Stimulated activated CD8-positive, alpha-beta memory T cell treated with anti-CD3 and anti-CD28 coated beads, Interleukin-4, amount 100 ng/mL, for 4 hours (primary cell): ENCODE measurements around the gene IFIT2.
"Not testable (repeated sequence)": the region's sequence is repeated elsewhere in the genome, so short reads cannot be mapped to it uniquely, and the experiment has no call there.

Experiments used
- DNase-seq, 2 donors: peaks; one replicate each; pipeline ENCODE4 v3.0.0-alpha.2; 2020; ENCODE audit warnings: low read depth in 2 of 2, low spot score in 1 of 2

The IFIT2 gene, protein sequence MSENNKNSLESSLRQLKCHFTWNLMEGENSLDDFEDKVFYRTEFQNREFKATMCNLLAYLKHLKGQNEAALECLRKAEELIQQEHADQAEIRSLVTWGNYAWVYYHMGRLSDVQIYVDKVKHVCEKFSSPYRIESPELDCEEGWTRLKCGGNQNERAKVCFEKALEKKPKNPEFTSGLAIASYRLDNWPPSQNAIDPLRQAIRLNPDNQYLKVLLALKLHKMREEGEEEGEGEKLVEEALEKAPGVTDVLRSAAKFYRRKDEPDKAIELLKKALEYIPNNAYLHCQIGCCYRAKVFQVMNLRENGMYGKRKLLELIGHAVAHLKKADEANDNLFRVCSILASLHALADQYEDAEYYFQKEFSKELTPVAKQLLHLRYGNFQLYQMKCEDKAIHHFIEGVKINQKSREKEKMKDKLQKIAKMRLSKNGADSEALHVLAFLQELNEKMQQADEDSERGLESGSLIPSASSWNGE

DNA sequence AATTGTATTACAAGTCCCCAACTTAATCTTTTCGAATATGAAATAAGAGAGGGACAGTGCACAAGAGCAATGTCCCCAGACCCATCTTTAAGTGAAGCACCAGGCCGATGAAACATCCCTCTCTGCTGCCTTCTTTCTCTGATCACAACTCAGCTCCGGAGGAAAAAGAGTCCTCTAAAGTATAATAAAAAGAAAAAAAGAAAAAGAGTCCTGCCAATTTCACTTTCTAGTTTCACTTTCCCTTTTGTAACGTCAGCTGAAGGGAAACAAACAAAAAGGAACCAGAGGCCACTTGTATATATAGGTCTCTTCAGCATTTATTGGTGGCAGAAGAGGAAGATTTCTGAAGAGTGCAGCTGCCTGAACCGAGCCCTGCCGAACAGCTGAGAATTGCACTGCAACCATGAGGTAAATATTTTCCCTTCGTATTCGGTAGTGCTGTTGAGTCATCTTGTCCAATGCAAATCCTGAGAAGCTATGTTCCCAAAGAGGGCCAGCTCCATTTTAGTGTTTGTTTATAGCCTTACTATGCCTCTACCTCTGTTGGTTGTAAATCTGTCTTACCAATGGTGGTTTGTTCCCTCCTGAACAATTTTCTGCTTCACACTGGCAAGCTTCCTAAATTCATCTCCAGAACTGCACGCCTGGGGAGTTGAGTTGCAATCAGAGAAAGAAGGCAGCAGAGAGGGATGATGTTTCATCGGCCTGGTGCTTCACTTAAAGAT lies at the start of gene IFIT2:
IFIT2 (plus strand) TSS at position 326 of the 725 bp plus-strand sequence; CDS start at position 404, 78 bp downstream.
- no peak for DNase-seq

DNA sequence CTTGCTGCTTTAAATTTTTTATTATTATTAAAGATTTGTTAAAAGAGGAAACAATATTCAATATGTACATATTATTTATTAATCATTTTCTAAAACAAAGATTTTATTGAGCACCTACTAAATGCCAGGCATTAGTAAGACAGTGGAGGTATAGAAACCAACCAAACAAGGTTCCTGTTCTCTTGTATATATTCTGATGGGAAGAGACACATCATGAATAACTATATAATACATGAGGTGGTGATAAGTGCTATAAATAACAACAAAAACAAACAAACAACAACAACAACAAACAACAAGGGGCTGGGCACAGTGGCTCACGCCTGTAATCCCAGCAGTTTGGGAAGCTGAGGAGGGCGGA lies 49.6 kb upstream of the IFIT2 start:
- DNase-seq, result no peak

DNA sequence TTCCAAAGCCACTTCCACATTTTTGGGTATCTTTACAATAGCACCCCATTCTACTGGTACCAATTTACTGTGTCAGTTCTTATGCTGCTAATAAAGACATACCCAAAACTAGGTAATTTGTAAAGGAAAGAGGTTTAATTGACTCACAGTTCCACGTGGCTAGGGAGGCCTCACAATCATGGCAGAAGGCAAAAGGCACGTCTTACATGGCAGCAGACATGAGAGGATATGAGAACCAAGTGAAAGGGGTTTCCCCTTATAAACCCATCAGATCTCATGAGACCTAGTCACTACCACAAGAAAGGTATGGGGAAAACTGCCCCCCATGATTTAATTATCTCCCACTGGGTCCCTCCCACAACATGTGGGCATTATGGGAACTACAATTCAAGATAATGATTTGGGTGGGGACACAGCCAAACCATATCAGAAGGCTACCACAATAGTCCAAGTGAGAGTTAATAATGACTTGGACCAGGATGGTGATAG lies 46.7 kb upstream of the IFIT2 start:
- DNase-seq, result not testable (repeated sequence)

DNA sequence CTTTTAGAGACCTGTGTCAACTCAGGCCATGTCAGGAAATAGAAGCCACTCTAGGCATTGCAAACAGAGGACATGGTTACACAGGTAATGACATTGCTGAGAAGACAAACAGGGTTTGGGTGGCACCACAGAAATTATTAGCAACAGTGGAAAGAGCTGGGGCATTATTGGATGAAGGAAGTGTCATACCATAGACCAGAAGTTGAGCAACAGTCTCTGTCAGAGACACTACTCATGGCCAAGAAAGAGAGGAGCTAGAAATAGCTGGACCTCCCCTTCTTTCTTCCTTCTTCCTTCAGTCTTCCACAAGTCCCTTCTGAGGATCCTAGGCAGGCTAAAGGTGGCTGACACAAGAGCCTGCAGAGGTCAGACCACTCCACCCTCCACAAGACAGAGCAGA lies 46.1 kb upstream of the IFIT2 start:
- no peak for DNase-seq

DNA sequence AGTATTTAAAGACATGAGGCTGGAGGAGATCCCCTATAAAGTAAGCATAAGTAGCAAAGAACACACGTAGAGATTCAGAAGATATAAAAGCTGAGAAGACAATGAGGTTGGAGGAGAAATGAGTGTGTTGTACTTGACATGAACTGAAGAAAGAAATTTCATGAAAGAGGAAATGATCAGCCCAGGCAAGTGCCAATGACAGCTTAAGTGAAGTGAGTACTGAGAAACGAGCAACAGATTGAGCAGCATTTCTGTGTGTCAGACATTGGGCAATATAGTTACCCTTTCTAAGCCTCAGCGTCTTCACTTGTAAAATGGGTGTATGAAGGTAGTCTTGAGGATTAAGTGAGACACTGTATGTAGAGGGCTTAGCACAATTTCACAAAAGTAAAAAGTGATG lies 45.5 kb upstream of the IFIT2 start:
- DNase-seq, result no peak

DNA sequence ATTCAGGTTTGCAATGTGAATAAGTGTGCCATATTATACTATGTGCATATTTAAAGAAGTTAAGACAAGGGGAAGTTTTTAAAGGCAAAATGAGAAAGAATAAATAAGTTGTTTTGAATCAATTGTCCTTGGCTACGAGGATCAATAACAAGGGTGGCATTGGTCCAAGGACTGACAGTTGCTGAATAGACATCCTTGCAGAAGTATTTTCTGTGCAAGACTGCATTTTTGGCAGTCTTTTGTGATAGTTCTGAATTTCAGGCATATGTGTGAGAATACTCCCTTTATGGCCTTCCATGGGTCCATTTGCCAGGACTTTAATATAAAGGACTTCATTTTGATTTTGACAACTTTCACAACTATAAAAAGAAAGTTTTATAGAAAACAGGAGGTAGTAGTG lies 44.9 kb upstream of the IFIT2 start:
- DNase-seq, result no peak

DNA sequence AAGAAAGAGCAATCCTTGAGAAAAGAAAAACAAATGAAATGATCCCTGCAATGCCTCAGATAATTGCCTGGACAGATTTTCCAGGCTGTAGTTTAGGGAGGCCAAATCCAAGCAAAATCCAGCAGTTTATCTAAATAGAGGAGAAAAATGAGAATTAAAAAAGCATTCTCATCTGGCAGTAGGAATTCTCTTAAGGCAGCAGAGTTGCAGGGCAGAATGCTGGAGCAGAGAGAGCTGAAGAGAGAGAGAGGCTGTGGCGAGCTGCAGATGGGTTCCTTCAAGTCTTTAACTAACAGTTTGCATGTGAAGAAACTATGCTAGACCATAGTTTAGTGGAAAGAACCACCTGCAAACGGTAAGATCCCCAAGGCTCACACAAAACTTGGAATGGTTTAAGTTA lies 44.3 kb upstream of the IFIT2 start:
- DNase-seq, result no peak

DNA sequence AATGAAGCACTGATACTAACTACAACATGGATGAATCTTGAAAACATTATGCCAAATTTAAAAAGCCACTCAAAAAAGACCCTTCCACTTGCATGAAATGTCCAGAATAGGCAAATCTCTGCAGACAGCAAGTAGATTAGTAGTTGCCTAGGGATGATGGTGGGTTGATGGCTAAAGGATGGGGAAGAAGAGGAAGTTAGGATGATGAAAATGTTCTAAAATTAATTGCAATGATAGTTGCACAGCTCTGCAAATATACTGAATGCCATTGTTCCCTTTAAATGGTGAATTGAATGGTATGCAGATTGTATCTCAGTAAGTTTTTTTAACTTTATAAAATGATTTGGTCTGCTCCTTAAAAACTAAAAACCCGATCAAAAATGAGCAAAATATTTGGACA lies 43.0 kb upstream of the IFIT2 start:
- DNase-seq, result no peak

DNA sequence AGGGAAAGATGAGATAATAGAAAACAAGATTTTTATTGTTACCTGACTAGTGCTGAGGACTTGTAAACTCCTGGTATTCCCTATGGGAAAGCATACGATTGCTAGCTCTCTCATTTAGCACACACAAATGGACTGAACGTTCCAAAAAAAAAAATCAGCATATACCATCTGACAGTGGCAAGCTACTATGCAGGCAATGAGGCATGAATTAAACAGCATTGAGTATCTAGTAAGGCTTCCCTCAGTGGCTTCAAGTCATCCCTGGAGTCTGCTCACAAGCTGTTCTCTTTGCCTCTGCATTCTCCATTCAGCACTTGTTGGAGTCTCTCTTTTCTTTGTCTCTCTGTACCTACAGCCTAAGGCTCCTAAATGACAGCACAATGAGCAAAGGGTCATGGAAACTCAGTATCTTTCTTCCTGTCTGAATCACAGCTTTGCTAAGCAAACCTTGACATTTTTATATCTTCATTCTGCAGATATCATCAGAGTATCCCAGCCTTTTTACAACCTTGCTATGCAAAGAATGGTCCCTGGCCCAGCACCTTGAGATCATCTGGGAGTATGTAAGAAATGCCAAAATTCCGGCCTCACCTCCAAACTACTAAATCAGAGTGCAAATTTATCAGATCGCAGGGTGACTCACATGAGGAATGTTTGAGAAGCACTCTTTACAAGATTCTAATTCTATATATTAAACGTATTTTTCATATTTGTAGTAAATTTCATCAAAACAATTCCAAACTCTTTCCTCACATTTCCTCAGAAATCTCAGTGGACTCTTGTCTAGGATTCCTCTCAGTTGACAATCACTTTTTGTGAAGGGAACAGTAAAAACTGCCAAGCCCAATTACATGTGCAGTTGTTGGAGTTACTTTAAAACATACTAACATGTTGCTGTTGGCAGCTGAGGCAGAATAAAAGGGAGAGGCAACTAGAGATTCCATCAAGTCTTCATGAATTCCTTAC lies 39.5 kb upstream of the IFIT2 start:
- DNase-seq, result no peak

DNA sequence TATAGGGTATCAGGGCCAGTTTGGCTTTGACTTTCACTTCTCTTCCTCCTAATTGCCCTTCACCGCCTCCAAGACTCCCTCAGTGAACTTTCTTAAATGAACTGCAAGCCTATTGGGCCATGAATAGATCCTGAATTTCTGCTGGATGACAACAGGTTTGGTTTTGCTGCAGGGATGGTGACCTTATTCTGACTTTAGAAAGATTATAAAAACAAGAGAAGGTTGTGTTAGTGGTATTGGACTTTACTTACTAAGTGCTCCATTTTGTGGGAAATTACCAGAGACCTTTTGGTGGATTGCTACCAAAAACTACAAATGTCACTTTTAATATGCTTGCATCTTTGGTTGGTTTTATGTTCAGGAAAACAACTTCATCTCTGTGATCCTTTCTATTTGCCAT lies 38.8 kb upstream of the IFIT2 start:
- DNase-seq, result no peak

DNA sequence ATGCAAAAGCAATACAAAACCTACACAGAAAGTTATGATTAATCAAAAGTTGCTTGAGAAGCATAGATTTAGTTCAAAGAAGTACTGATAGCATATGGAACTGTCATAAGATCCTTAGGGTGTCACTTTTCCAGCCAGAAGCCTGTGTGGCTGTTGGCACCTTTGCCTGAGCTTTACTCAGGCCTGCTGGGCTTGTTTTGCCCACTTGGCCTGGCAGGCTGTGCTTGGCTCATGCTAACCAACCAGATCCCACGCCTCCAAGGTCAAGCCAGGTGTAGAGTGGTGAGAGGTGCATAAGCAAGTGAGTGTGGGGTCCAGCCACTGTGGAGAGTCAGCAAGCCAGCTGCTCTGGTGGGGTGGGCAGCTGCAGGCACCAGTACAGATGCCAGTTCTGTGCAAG lies 38.3 kb upstream of the IFIT2 start:
- DNase-seq, result no peak

DNA sequence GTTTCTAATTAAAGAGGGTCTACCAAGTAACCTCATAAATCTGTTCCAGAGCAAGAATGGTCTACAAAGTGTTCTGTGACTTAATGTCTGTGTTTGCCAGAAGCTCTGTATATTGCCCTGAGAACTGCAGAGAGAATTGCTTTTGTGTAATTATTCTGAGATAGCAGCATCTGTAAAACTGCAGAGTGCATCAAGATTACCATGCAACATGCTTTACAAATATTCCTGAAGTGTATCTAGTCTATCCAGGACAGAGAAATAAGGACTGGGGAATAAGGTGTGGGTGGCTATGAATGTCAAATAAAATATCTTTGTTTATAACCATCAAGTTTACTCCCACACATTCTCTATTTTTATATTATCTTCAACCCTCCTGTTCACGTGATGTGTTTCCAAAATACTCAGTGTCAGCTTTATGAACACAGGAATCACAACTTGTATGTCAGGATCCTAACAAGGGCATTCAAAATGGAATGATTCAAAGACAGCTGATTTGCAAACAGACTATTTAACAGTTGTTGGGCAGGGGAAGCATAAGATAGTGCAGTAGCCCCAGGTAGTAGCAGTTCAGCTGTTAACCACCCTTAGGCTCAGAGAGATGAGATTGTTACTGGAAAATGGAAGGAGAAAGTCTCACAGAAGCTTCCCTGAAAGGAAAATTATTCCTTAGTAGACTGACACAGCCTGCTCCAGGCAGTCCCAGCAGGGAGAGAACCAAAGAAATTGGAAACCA lies 35.0 kb upstream of the IFIT2 start:
- no peak for DNase-seq

DNA sequence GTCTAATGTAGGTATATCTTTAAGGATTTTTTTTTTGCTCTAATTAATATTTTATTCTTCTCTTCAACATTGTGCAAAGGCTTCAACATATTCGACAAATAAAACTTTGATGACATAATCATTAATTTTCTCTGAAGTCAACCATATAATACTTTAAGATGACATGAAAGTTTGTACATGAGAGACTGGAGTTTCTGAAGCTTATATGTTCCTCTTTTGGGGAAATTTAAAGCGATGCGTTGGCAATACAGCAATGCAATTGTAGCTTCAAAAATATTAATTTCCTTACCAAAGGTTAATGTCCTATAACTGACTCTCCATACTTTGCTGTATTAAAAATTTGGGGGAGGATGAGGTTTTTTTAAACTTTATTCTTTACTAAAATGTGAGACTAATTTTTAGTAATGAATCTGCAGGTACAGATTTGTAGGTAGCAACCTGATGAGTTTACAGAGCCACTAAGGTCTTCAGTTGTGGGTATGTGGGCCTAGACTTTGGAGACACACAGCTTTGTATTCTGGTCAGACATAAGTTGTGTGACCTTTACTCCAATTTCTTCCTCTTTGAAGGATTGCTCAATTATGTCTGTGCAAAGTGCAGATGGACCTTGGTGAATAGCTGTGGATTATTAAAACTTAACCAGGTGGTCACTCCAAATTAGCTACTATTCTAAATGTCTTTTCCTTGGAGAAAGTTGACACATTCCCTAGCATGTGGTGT lies 32.3 kb upstream of the IFIT2 start:
- DNase-seq, result no peak

DNA sequence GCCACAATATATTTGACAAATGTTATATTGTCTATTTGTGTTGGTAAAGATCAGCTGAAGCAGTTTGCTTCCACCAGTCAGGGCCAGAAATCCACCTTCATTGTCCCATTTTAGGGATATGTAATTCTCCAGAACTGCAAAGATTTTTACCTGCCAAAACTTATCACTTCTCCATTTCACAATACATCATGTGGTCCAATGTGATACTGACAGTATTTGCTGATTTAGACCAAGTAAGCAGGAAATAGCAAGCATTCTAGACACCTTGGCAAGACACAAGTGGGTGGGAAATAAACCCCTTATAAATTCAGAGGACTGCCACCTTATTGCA lies 31.7 kb upstream of the IFIT2 start:
- DNase-seq, result no peak

DNA sequence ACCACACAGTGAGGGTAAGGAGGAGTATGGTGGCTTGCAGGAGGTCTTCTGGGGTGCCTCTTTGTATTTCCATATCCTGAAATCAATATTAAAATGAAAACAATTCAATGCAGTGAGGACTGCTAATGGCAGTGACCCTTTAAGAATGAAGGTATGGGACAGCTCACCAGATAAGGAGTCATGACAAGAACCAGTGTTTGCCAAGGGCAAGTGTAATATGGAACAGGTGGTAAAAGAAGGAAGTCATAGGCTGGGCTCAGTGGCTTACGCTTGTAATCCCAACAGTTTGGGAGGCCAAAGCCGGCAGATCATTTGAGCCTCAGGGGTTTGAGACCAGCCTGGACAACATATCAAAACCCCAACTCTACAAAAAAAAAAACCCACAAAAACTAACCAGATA lies 30.3 kb upstream of the IFIT2 start:
- no peak for DNase-seq

DNA sequence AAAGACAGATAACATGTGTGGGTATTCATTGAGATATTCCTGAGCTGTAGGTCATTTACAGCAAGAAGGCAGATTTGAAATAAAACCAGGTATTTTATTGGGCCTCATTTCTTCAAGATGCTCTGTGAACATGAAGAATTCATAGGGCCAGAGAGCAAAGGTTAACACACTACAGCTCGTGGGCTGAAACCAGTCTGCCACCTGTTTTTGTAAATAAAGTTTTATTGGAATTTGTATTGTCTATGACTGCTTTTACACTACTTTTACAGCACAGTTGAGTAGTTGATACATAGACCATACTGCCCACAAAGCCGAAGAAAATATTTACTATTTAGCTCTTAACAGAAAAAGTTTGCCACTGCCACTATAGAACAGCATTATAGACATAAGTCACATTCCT lies 28.2 kb upstream of the IFIT2 start:
- DNase-seq, result no peak

DNA sequence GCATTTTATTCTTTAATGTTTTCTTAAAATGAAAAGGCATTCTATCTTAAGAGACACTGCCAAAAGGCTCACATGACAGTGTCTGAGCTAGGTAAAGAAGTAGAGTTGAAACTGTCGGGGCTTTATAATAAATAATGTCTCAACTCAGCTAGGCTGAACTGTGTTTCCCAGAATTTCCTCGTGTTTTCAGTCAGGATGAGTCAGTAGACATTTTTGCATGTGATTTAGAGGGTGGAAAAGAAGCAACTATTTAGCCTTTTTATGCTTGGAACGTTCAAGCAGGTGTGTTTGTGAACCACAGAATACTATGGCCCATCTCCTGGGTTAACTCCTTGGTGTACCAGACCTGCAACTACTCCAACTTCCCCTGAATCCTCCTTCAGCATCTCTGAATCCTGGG lies 26.9 kb upstream of the IFIT2 start:
- no peak for DNase-seq

DNA sequence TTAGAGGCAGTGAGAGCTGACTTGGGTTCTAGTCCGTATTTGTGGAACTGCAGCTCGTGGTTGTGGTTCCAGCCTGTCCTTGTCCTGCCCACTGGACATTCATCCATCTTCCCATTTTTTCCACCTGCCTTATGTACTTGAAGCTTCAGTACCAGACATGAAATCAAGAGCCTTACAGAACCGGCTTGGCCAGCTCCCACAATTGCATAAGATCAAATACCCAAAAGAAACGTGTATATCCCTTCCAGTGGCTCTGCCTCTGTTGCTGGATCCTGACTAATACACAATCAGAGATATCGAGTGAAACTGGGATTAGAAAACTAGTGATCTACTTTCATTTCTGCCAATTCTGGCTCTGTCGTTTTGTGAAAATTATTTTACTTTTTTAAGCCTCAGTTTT lies 26.5 kb upstream of the IFIT2 start:
- no peak for DNase-seq

DNA sequence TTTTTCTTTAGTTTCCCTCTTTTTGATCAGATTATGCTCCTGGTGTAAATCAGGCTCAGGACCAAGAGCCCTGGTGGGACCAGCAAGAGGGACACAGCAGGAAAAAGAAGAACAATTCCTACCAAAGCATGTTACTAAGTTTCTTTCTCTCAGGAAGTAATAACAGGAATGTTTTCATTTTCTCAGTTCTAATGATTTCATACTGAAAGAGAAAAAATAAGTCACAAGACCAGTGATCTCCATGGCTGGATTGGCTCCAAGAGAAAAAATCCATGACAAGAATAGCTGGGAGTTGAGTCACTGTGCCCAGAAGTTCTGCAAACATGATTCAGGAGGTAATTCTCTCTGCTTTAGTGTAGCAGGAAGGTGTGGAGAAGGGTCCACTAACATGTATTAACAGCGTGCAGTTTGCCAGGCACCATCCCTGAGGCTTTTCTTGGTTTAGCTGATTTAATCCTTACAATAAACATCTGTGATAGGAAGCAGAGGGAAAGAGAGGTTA lies 23.8 kb upstream of the IFIT2 start:
- no peak for DNase-seq

DNA sequence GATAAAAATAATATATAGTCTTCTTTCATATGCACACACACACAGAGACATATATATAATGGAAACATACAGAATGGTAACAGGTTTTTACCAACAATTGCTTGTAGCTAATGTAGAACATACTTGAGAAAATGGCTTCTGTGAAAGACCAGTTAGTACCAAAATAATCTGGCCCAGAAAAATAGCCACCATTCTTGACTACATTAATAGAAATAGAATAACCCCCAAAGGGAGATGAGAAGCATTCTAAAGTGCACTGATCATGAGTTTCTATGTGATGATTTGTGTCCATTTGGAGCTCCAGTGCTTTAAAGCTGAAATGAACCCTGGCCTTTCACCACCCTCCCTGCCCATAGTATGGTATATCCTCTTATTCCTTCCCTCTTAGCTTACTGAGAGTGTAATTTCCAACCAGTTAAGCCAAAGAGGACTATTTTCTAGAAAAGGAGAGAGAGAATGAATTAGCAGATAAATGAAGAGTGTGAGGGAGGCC lies 22.9 kb upstream of the IFIT2 start:
- DNase-seq, result no peak
